GM19023 (cell line): Measurements from ENCODE around the gene CCDC57.
A peak's percentile ranks its signal among the peaks of the same experiment; 100 is the strongest.
"Not testable (repeated sequence)": the region's sequence is repeated elsewhere in the genome, so short reads cannot be mapped to it uniquely, and the experiment has no call there.

Source experiments
- ATAC-seq: cut with Tn5 transposase; IDR thresholded peaks from one replicate; pipeline ENCODE4 v1.9.1; 2021; ENCODE audit warnings: mild to moderate bottlenecking, moderate library complexity; ENCODE audit not compliant: unreplicated experiment

The CCDC57 gene

GRCh38 chr17:82212331-82213250, at the start of gene CCDC57:
Gene CCDC57 (minus strand): TSS chr17:82212842. CDS start chr17:82201944, 10,898 bp downstream.
- ATAC-seq = peak; percentile 57

GRCh38 chr17:82262344-82262743, 49.7 kb upstream of the CCDC57 start:
- no peak for ATAC-seq

- not testable (repeated sequence) for ATAC-seq
Observed at GRCh38 chr17:82259972-82260961, 47.6 kb upstream of the CCDC57 start.

- ATAC-seq = no peak
Observed at GRCh38 chr17:82258555-82258954, 45.9 kb upstream of the CCDC57 start.

GRCh38 chr17:82257473-82257872, 44.8 kb upstream of the CCDC57 start:
- ATAC-seq = no peak

- no peak for ATAC-seq
Observed at GRCh38 chr17:82256242-82256885, 43.7 kb upstream of the CCDC57 start.

GRCh38 chr17:82255402-82255972, 42.8 kb upstream of the CCDC57 start:
- ATAC-seq = no peak

GRCh38 chr17:82254746-82255145, 42.1 kb upstream of the CCDC57 start:
- not testable (repeated sequence) for ATAC-seq

GRCh38 chr17:82254096-82254495, 41.5 kb upstream of the CCDC57 start:
- ATAC-seq = not testable (repeated sequence)

- no peak for ATAC-seq
Observed at GRCh38 chr17:82253179-82253544, 40.5 kb upstream of the CCDC57 start.

- ATAC-seq = no peak
Observed at GRCh38 chr17:82252511-82253178, 40.0 kb upstream of the CCDC57 start.

GRCh38 chr17:82250868-82251500, 38.3 kb upstream of the CCDC57 start:
- ATAC-seq = no peak

- no peak for ATAC-seq
Observed at GRCh38 chr17:82249896-82250581, 37.4 kb upstream of the CCDC57 start.

- ATAC-seq = no peak
Observed at GRCh38 chr17:82248815-82249674, 36.4 kb upstream of the CCDC57 start.

GRCh38 chr17:82247856-82248671, 35.4 kb upstream of the CCDC57 start:
- ATAC-seq = no peak

- ATAC-seq = no peak
Observed at GRCh38 chr17:82247182-82247823, 34.7 kb upstream of the CCDC57 start.
